Dedifferentiated amniotic fluid mesenchymal stem cell (primary cell): ENCODE measurements around the gene CCDC9.
A peak's percentile ranks its signal among the peaks of the same experiment; 100 is the strongest.
"Not testable (repeated sequence)": the region's sequence is repeated elsewhere in the genome, so short reads cannot be mapped to it uniquely, and the experiment has no call there.

Source experiments
- DNase-seq: peaks from one replicate; pipeline ENCODE4 v3.0.0-alpha.2; 2016; ENCODE audit errors: extremely low spot score

CCDC9 gene

DNA sequence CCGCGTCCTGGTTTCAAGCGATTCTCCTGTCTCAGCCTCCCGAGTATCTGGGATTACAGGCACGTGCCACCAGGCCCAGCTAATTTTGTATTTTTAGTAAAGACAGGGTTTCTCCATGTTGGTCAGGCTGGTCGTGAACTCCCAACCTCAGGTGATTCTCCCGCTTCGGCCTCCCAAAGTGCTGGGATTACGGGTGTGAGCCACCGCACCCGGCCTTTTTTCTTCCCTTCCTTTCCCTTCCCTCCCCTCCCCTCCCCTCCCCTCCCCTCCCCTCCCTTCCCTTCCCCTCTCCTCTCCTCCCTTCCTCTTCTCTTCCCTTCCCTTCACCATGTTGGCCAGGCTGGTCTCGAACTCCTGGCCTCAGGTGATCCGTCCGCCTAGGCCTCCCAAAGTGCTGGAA lies 44.5 kb downstream of the CCDC9 start:
- not testable (repeated sequence) for DNase-seq

GRCh38 chr19:47302249-47302648 lies 45.9 kb downstream of the CCDC9 start:
- no peak for DNase-seq

GRCh38 chr19:47303966-47304365 lies 47.6 kb downstream of the CCDC9 start:
- no peak for DNase-seq

GRCh38 chr19:47305309-47305751 lies 49.0 kb downstream of the CCDC9 start:
- peak; percentile 92 for DNase-seq

DNA sequence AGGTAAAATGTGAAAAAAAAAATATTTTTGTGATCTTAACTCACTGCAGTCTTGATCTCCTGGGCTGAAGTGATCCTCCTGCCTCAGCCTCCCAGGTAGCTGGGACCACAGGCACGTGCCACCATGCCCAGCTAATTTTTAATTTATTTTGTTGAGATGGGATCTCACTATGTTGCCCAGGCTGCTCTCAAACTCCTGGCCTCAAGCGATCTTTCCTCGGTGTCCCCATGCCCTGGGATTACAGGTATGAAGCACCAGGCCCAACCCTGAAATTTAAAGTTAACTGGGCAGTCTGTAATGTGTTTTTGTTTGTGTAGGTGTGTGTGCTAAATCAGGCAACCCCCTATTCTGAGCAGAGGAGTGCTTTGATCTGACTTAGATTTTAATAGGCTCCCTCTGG lies 50.0 kb downstream of the CCDC9 start:
- no peak for DNase-seq

DNA sequence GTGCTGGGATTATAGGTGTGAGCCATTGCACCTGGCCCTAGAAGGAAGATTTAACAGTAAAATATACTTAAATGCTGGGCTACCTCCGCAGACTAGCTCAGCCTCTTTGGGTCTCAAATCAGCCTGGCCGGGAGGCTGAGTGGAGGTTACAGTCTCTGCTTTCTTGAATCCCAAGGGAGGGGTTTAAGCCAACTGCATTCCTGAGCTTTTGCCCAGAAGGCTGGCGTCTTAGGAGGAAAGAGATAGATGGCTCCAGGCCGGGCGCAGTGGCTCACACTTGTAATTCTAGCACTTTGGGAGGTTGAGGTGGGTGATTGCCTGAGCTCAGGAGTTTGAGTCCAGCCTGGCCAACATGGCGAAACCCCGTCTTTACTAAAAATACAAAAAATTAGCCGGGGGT lies 52.7 kb downstream of the CCDC9 start:
- DNase-seq = no peak

DNA sequence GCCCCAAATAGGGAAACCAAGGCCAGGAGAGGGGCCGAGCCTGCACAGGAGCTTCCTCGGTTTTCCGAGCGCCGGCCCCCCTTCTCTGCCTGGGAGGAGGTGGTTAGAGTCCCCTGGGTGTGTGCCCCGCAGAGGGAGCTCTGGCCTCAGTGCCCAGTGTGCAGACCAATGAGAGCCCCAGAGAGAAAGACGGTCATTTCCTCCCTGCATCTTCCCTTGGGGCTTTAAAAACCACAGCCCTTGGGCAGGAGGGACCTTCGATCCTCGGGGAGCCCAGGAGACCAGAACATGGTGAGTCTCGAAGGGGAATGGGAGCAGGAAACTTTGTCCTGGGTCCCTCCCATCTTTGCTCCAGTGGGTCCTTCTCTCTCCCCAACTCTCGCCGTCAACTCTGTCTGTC lies 53.3 kb downstream of the CCDC9 start, which contains the start of gene C5AR1:
Gene C5AR1 (plus strand): TSS at position 254 of the 400 bp plus-strand sequence. CDS start 35 bp downstream, at position 289.
- DNase-seq = no peak

DNA sequence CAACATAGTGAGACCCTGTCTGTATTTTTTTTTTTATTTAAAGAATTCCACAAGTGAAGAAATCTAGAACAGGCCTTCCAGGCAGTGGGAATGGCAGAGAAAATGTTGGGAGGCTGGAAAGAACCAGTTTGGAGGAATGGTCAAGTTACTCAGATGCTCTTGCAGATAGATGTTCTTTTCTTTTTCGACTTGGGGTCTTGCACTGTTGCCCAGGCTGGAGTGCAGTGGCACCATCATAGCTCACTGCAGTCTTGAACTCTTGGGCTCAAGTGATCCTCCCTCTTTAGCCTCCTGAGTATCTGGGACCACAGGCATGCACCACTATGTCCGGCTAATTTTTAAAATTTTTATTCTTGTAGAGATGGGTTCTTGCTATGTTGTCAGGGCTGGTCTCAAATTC lies 54.0 kb downstream of the CCDC9 start:
- DNase-seq = no peak

GRCh38 chr19:47310819-47311218 lies 54.5 kb downstream of the CCDC9 start:
- DNase-seq = no peak

DNA sequence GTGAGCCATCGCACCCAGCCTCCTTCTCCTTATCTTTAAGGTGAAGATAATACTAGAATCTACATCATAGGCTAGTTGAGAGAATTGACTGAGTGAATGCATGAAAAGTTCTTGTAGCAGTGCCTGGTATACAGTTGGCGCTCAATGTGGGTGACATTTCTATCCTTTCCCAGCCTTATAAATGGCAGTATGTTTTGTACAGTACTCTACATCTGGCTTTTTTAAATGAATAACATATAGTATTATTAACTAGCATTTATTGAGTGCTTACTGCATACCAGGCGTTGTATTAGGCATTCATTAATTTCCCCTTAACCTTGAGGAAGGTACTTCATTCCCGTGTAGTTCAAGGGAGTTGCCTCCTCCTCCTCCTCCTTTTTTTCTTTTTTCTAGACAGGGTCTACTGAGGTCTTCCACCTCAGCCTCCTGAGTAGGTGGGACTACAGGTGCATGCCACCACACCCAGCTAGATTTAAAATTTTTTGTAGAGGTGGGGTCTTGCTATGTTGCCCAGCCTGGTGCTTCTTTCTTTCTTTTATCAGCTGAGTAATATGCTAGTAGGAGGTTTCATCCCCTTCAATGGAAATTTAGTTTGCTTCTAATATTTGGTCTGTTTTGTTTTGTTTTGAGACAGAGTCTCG lies 56.2 kb downstream of the CCDC9 start:
- no peak for DNase-seq

- DNase-seq = no peak
Measured at GRCh38 chr19:47313754-47314295, 57.5 kb downstream of the CCDC9 start.

DNA sequence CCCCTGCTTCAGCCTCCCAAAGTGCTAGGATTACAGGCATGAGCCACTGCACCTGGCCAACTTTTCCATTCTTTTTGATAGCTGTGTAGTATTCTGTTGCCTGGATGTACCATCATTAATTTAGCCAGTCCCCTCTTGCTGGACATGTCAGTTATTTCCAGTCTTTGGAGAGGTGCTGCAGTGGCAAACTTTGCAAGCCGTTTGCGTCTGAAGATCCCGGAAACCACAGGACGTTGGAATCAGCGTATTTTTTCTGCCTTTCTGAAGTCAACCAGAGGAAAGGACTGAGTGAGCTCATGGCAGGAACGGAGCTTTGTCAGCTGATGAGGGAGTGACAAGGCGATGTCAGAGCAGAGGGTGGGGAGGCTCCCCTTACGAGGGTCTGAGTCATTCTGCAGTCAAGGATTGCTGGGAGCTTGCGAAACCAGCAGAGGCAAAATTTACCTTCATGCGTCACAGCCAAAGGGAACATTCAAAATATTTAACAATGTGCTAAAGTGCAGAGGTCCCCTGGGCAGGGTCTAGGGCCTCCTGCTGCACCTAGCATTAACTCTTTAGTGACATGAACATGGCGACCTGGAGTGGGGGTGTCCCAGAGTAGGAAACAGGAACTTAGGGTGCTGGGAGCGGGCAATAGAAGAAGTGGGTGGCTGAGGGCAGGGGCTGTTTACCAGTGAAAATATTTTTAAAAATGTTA lies 58.9 kb downstream of the CCDC9 start:
- DNase-seq = peak; percentile 77

DNA sequence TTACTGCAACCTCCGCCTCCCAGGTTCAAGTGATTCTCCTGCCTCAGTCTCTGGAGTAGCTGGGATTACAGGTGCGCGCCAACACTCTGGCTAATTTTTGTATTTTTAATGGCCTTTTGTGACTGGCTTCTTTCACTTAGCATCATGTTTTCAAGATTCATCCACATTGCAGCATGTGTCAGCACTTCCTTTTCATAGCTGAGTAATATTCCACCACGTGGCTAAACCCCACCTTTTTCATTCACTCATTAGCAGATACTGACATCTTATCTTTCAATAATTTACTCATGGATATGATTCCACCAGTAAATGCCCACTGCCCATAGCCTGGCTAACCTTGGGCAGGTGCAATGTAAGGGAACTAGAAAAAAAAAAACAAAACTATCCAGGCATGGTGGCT lies 60.2 kb downstream of the CCDC9 start:
- no peak for DNase-seq

GRCh38 chr19:47319923-47320871 lies 63.9 kb downstream of the CCDC9 start:
- no peak for DNase-seq
